Sigmoid colon (tissue), 4 donors: ENCODE data around the gene PZP.
A peak's percentile ranks its signal among the peaks of the same experiment; 100 is the strongest.

Experiments used
- EP300 ChIP-seq, 4 donors: sonication (generic); formaldehyde crosslinking; IDR thresholded peaks; one replicate each; pipeline ENCODE4 v1.6.1; 2017; ENCODE audit warnings: antibody characterized with exemption in 4 of 4
- POLR2A ChIP-seq, 2 donors: fragments of 450-650 bp; IDR thresholded peaks; one replicate each; pipeline ENCODE4 v1.6.1; 2016; ENCODE audit warnings: antibody characterized with exemption in 2 of 2, mild to moderate bottlenecking in 2 of 2, moderate library complexity in 2 of 2
- POLR2AphosphoS5 ChIP-seq, 4 donors: sonication (generic); formaldehyde crosslinking; IDR thresholded peaks; one replicate each; pipeline ENCODE4 v1.6.1; 2017; ENCODE audit warnings: antibody characterized with exemption in 4 of 4
- TF ChIP-seq, protein P1 (sequence below), 4 experiments: fragments of 450-650 bp in 3 of 4; fragments of 200-600 bp in 1 of 4; IDR thresholded peaks; one replicate each; pipeline ENCODE4 v1.5.1; 2016 to 2019; ENCODE audit warnings: antibody characterized with exemption in 4 of 4, mild to moderate bottlenecking in 3 of 4, moderate library complexity in 2 of 4

DNA sequence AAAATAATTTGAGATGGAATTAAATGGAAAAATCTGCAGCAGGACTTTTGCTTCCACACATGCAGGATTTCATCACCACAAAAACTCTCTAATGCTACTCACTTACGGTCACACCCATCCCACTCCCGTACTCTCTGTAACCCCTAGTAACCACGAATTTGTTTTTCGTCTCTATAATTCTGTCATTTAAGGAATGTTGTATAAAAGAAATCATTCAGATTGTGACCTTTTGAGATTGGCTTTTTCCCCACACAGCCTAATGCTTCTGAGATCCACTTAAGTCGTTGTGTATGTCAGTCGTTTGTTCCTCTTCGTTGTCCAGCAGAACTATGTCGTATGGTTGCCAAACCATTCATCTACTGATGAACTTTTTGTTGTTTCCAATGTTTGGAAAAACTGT, 19.8 kb upstream of the PZP start:
- TF ChIP-seq POLR2A (IDR thresholded peaks at IDR 0.05) (no peak), POLR2AphosphoS5 (IDR thresholded peaks at IDR 0.05) (peak in 1 of 4 donors; percentile 26), EP300 (IDR thresholded peaks at IDR 0.05) (no peak)
- TF ChIP-seq, protein P1, sequence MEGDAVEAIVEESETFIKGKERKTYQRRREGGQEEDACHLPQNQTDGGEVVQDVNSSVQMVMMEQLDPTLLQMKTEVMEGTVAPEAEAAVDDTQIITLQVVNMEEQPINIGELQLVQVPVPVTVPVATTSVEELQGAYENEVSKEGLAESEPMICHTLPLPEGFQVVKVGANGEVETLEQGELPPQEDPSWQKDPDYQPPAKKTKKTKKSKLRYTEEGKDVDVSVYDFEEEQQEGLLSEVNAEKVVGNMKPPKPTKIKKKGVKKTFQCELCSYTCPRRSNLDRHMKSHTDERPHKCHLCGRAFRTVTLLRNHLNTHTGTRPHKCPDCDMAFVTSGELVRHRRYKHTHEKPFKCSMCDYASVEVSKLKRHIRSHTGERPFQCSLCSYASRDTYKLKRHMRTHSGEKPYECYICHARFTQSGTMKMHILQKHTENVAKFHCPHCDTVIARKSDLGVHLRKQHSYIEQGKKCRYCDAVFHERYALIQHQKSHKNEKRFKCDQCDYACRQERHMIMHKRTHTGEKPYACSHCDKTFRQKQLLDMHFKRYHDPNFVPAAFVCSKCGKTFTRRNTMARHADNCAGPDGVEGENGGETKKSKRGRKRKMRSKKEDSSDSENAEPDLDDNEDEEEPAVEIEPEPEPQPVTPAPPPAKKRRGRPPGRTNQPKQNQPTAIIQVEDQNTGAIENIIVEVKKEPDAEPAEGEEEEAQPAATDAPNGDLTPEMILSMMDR (IDR thresholded peaks at IDR 0.05), result no peak
